ENCODE data around the gene SUGP2.

SUGP2 gene

DNA sequence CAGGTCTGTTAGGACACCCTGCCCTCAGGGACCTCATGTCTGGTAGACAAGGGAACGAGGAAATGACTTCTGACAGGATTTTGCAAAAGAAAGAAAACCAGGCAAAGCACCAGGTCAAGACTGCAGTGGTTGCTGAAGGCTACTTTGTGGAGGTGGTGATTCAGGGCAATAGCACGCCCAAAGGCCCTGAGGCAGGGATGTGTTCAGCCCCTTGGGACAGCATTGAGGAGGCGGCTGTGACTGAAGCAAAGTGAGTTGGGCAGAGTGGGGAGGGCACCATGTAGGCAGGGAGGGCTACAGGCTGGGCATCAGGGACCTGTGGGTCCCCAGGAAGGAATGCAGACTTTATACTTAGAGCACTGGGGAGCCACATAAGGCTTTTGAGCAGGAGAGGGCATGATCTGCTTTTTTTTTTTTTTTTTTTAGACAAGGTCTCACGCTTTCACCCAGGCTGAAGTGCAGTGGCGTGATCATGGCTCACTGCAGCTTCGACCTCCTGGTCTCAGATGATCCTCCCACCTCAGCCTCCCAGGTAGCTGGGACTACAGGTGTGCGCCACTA lies 81.5 kb downstream of the SUGP2 start:
- H3K36me3 ChIP-seq (ENCODE audit: insufficient read depth, low read length): no peaks in the 10 kb centered on the region
- H3K4me1 ChIP-seq (ENCODE audit: control insufficient read depth, insufficient read depth, low read length, unreplicated experiment): peaks cover 4% of the 10 kb centered on the region
- H2AFZ ChIP-seq (ENCODE audit: low read length, unreplicated experiment): no peak overlapping the region
- H3K27ac ChIP-seq (ENCODE audit: low read depth, low read length): no peak overlapping the region
- H3K79me2 ChIP-seq (ENCODE audit: control insufficient read depth, insufficient read depth, low read length, unreplicated experiment): no peaks in the 10 kb centered on the region
- H3K27me3 ChIP-seq (ENCODE audit: insufficient read depth, low read length): no peaks in the 10 kb centered on the region
- H3K4me3 ChIP-seq (ENCODE audit: low read depth, low read length): no peak overlapping the region

DNA sequence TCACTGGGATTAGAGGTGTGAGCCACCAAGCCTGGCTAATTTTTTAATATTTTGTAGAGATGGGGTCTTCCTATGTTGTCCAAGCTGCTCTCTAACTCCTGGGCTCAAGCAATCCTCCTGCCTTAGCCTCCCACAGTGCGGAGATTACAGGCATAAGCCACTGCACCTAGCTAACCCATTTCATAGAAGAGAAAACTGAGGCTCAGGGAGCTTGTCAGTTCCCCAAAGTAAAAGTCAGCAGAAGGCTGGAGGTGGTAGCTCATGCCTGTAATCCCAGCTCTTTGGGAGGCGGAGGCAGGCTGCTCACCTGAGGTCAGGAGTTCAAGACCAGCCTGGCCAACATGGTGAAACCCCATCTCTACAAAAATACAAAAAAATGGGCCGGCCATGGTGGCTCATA lies 83.5 kb downstream of the SUGP2 start:
- no peak overlapping the region for H3K27ac ChIP-seq (ENCODE audit: low read depth, low read length)
- H3K4me1 ChIP-seq (ENCODE audit: control insufficient read depth, insufficient read depth, low read length, unreplicated experiment): peaks cover 4% of the 10 kb centered on the region
- H3K27me3 ChIP-seq (ENCODE audit: insufficient read depth, low read length): no peaks in the 10 kb centered on the region
- H3K79me2 ChIP-seq (ENCODE audit: control insufficient read depth, insufficient read depth, low read length, unreplicated experiment): no peaks in the 10 kb centered on the region
- no peak overlapping the region for H2AFZ ChIP-seq (ENCODE audit: low read length, unreplicated experiment)
- no peak overlapping the region for H3K4me3 ChIP-seq (ENCODE audit: low read depth, low read length)
- no peaks in the 10 kb centered on the region for H3K36me3 ChIP-seq (ENCODE audit: insufficient read depth, low read length)

- H3K4me1 ChIP-seq (ENCODE audit: control insufficient read depth, insufficient read depth, low read length, unreplicated experiment): peaks cover 4% of the 10 kb centered on the region
- no peak overlapping the region for H3K4me3 ChIP-seq (ENCODE audit: low read depth, low read length)
- no peak overlapping the region for H2AFZ ChIP-seq (ENCODE audit: low read length, unreplicated experiment)
- H3K79me2 ChIP-seq (ENCODE audit: control insufficient read depth, insufficient read depth, low read length, unreplicated experiment): no peaks in the 10 kb centered on the region
- no peaks in the 10 kb centered on the region for H3K27me3 ChIP-seq (ENCODE audit: insufficient read depth, low read length)
- H3K36me3 ChIP-seq (ENCODE audit: insufficient read depth, low read length): no peaks in the 10 kb centered on the region
- no peak overlapping the region for H3K27ac ChIP-seq (ENCODE audit: low read depth, low read length)
Measured at GRCh38 chr19:18948976-18949356, 84.4 kb downstream of the SUGP2 start.

DNA sequence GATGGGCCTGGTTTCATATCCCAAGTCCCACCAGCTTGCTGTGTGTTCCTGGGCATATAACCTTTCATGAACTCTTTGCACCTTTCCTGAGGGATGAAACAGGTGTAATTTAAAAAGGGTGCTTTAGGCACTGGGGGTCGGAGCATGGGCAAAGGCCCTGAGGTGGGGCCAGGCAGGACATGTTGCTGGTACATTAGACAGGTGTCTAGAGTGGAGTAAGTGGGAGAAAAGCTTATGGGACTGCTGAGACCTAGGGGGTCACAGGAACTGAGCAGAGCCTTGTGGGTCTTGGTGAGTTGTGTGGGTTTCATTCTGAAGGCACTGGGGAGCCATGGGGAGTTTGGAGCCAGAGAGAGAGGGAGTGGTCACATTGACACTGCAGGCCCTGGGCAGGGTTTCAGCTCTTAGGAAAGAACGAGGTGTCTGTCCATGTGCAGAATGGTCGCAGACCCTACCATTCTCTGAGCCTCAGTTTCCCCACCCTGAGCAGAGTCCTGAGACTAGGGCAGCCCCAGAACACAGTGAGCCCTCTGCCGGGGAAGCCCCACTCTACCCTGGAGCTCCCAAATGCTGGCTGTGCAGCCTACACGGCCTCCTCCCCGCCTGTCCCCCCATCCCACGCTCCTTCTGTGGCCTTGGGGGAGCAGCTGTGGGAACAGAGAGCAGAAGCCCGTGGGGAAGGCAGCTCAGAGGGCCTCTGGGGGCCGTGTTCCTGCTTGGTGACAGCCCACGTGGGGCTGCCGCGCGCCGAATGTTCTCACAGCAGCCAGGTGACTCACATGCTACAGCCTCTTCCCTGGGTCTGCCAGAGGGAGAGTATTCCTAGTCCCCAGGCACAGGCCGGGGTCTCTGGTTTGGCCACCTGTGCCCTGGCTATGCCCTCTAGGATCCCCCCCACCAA lies 85.0 kb downstream of the SUGP2 start:
- H3K79me2 ChIP-seq (ENCODE audit: control insufficient read depth, insufficient read depth, low read length, unreplicated experiment): no peaks in the 10 kb centered on the region
- no peak overlapping the region for H3K4me3 ChIP-seq (ENCODE audit: low read depth, low read length)
- no peaks in the 10 kb centered on the region for H3K36me3 ChIP-seq (ENCODE audit: insufficient read depth, low read length)
- peaks cover 4% of the 10 kb centered on the region for H3K4me1 ChIP-seq (ENCODE audit: control insufficient read depth, insufficient read depth, low read length, unreplicated experiment)
- H3K27ac ChIP-seq (ENCODE audit: low read depth, low read length): no peak overlapping the region
- no peaks in the 10 kb centered on the region for H3K27me3 ChIP-seq (ENCODE audit: insufficient read depth, low read length)
- no peak overlapping the region for H2AFZ ChIP-seq (ENCODE audit: low read length, unreplicated experiment)

GRCh38 chr19:18946918-18947317 lies 86.4 kb downstream of the SUGP2 start:
- no peak overlapping the region for H2AFZ ChIP-seq (ENCODE audit: low read length, unreplicated experiment)
- H3K36me3 ChIP-seq (ENCODE audit: insufficient read depth, low read length): no peaks in the 10 kb centered on the region
- H3K4me3 ChIP-seq (ENCODE audit: low read depth, low read length): no peak overlapping the region
- H3K27me3 ChIP-seq (ENCODE audit: insufficient read depth, low read length): no peaks in the 10 kb centered on the region
- H3K27ac ChIP-seq (ENCODE audit: low read depth, low read length): no peak overlapping the region
- H3K79me2 ChIP-seq (ENCODE audit: control insufficient read depth, insufficient read depth, low read length, unreplicated experiment): no peaks in the 10 kb centered on the region
- peaks cover 4% of the 10 kb centered on the region for H3K4me1 ChIP-seq (ENCODE audit: control insufficient read depth, insufficient read depth, low read length, unreplicated experiment)

DNA sequence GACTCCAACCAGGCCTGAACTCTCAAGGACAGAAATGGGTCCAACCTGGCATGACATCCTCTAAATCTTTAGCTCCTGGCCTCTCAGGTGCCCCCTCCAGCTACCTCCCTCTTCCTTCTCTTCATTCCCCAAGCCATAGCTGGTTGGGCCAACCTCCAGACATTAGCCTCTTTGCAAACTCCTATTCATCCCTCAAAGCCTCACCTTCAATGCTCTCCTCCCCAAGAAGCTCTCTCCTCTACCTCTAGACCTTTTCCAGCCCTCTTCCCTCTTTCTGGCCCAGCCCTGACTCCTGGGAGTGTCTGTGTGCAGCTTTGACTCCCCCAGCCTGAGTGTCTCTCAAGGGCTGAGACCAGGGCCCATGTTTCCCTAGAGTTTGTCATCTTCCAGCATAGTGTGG lies 87.0 kb downstream of the SUGP2 start:
- no peak overlapping the region for H3K4me3 ChIP-seq (ENCODE audit: low read depth, low read length)
- H3K27ac ChIP-seq (ENCODE audit: low read depth, low read length): no peak overlapping the region
- H2AFZ ChIP-seq (ENCODE audit: low read length, unreplicated experiment): no peak overlapping the region
- no peaks in the 10 kb centered on the region for H3K27me3 ChIP-seq (ENCODE audit: insufficient read depth, low read length)
- no peaks in the 10 kb centered on the region for H3K36me3 ChIP-seq (ENCODE audit: insufficient read depth, low read length)
- peaks cover 2% of the 10 kb centered on the region for H3K4me1 ChIP-seq (ENCODE audit: control insufficient read depth, insufficient read depth, low read length, unreplicated experiment)
- no peaks in the 10 kb centered on the region for H3K79me2 ChIP-seq (ENCODE audit: control insufficient read depth, insufficient read depth, low read length, unreplicated experiment)

- H3K4me3 ChIP-seq (ENCODE audit: low read depth, low read length): no peak overlapping the region
- H3K79me2 ChIP-seq (ENCODE audit: control insufficient read depth, insufficient read depth, low read length, unreplicated experiment): peaks cover 3% of the 10 kb centered on the region
- no peaks in the 10 kb centered on the region for H3K36me3 ChIP-seq (ENCODE audit: insufficient read depth, low read length)
Measured at GRCh38 chr19:18945297-18945696, 88.0 kb downstream of the SUGP2 start.

DNA sequence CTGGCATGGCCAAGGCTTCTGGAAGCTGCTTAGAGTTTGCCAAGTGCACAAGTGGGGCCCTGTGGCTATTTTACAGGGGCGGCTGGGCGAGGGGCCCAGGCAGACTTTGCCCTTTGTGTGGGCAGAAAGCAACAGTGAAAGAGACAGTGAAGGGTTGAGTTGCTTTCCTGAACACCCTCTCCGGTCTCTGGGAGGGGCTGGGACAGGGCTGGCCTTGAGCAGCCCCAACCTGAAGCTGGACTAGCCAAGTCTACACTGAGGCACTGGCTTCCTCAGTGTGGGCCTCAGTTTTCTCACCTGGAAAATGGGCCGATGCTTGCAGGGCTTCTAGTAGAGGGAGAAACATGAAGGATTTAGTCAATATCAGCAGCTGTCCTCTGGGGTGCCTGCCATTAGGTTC lies 89.9 kb downstream of the SUGP2 start:
- no peak overlapping the region for H2AFZ ChIP-seq (ENCODE audit: low read length, unreplicated experiment)
- no peak overlapping the region for H3K4me3 ChIP-seq (ENCODE audit: low read depth, low read length)
- H3K79me2 ChIP-seq (ENCODE audit: control insufficient read depth, insufficient read depth, low read length, unreplicated experiment): peaks cover 17% of the 10 kb centered on the region
- H3K36me3 ChIP-seq (ENCODE audit: insufficient read depth, low read length): no peaks in the 10 kb centered on the region
- H3K27me3 ChIP-seq (ENCODE audit: insufficient read depth, low read length): no peaks in the 10 kb centered on the region
- no peak overlapping the region for H3K27ac ChIP-seq (ENCODE audit: low read depth, low read length)
- no peaks in the 10 kb centered on the region for H3K4me1 ChIP-seq (ENCODE audit: control insufficient read depth, insufficient read depth, low read length, unreplicated experiment)

More at GRCh38 chr19:18945297-18945696, 88.0 kb downstream of the SUGP2 start:
- no peaks in the 10 kb centered on the region for H3K4me1 ChIP-seq (ENCODE audit: control insufficient read depth, insufficient read depth, low read length, unreplicated experiment)
- H3K27me3 ChIP-seq (ENCODE audit: insufficient read depth, low read length): no peaks in the 10 kb centered on the region
- H2AFZ ChIP-seq (ENCODE audit: low read length, unreplicated experiment): no peak overlapping the region
- H3K27ac ChIP-seq (ENCODE audit: low read depth, low read length): no peak overlapping the region

- H3K27ac ChIP-seq (ENCODE audit: low read depth, low read length): no peak overlapping the region
- H3K4me1 ChIP-seq (ENCODE audit: control insufficient read depth, insufficient read depth, low read length, unreplicated experiment): no peaks in the 10 kb centered on the region
- no peaks in the 10 kb centered on the region for H3K27me3 ChIP-seq (ENCODE audit: insufficient read depth, low read length)
- H3K4me3 ChIP-seq (ENCODE audit: low read depth, low read length): no peak overlapping the region
- peaks cover 20% of the 10 kb centered on the region for H3K79me2 ChIP-seq (ENCODE audit: control insufficient read depth, insufficient read depth, low read length, unreplicated experiment)
- no peaks in the 10 kb centered on the region for H3K36me3 ChIP-seq (ENCODE audit: insufficient read depth, low read length)
- H2AFZ ChIP-seq (ENCODE audit: low read length, unreplicated experiment): no peak overlapping the region
Measured at GRCh38 chr19:18942692-18943091, 90.6 kb downstream of the SUGP2 start.

DNA sequence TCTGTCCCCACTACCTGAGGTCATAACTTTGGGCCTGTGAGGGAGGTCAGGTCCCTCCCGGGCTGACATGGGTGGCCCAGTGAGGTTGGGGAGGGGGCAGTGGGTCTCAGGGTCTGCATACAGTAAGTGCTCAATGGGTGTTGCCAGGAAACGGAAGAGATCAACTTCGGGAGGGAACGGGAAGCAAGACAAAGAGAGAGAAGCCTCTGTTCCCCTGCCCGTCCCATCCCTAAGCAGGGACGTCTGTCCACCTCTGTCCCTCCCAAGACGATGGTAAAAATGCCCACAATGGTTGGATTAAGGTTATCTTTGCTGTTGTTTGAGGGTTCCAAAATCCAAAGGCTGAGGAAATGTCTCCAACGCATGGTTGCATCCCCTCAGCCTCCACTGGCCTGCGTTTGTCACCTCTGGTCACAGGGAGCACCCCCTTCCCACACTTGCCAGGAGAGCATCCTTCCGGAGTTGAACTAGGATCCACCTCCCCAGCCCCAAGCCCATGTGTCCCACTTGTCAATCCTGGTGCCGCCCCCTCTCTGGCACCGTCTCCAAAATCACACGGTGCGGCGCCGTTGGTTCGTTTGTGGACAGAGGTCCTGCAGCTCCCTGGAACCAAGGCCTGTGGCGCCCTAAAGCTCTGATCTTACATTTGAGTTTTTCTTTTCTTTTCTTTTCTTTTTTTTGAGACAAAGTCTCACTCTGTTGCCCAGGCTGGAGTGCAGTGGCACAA lies 91.5 kb downstream of the SUGP2 start:
- peak overlapping the region; percentile 64 for H3K4me3 ChIP-seq (ENCODE audit: low read depth, low read length)

More for the DNA sequence above, 91.5 kb downstream of the SUGP2 start:
- Histone ChIP-seq H3K4me1 (ENCODE audit: control insufficient read depth, insufficient read depth, low read length, unreplicated experiment) (no peaks in the 10 kb centered on the region), H2AFZ (ENCODE audit: low read length, unreplicated experiment) (no peak overlapping the region), H3K27me3 (ENCODE audit: insufficient read depth, low read length) (no peaks in the 10 kb centered on the region), H3K79me2 (ENCODE audit: control insufficient read depth, insufficient read depth, low read length, unreplicated experiment) (peaks cover 20% of the 10 kb centered on the region), H3K27ac (ENCODE audit: low read depth, low read length) (no peak overlapping the region), H3K36me3 (ENCODE audit: insufficient read depth, low read length) (no peaks in the 10 kb centered on the region)
